Hematopoietic multipotent progenitor cell treated with erythropoietin and hydrocortisone succinate and interleukin-3 and kit ligand, for 8 days (in vitro differentiated cells): ENCODE data around the gene FBXL15.
A peak's percentile ranks its signal among the peaks of the same experiment; 100 is the strongest.

Experiments used
- DNase-seq: peaks from one replicate; pipeline ENCODE4 v3.0.0-alpha.2; 2015

Gene FBXL15

GRCh38 chr10:102460836-102461186 is 40.2 kb downstream of the FBXL15 start:
- no peak for DNase-seq

- DNase-seq, result peak; percentile 92
Observed at GRCh38 chr10:102461187-102462054, 40.8 kb downstream of the FBXL15 start.

- no peak for DNase-seq
Observed at GRCh38 chr10:102462512-102463054, 41.9 kb downstream of the FBXL15 start.

- no peak for DNase-seq
Observed at GRCh38 chr10:102463983-102464382, 43.3 kb downstream of the FBXL15 start.

- DNase-seq, result no peak
Observed at GRCh38 chr10:102465466-102465865, 44.8 kb downstream of the FBXL15 start.

- DNase-seq, result no peak
Observed at GRCh38 chr10:102467318-102467717, 46.7 kb downstream of the FBXL15 start.

GRCh38 chr10:102467971-102468438 is 47.4 kb downstream of the FBXL15 start:
- peak; percentile 51 for DNase-seq

GRCh38 chr10:102468683-102469082 is 48.0 kb downstream of the FBXL15 start:
- no peak for DNase-seq

- DNase-seq, result no peak
Observed at GRCh38 chr10:102470579-102471546, 50.2 kb downstream of the FBXL15 start.
